OCI-LY7 (cell line): ENCODE measurements around the gene SLC2A6. TPM values are rescaled to one million over a fixed set of nuclear protein-coding genes. Genes with fewer than 3 reads are reported as not detected.

Experiments
- BruUV-seq: library from RNA; stranded (reverse); fragments of 400-500 nt; replicated peaks from 2 replicates; lab custom pipeline; 2021; lab: Mats Ljungman, UMichigan
- CTCF ChIA-PET: fragments of 300-600 bp; sonication (Branson Sonifier 250); formaldehyde crosslinking; loops from one replicate; lab custom pipeline; 2022; ENCODE audit warnings: antibody characterized with exemption; ENCODE audit not compliant: unreplicated experiment; lab: Charles Lee
- POLR2A ChIA-PET: fragments of 300-600 bp; sonication (Branson Sonifier 250); formaldehyde crosslinking; loops from one replicate; lab custom pipeline; 2022; ENCODE audit warnings: antibody characterized with exemption; lab: Charles Lee
- DNase-seq: peaks from one replicate; pipeline ENCODE4 v3.0.0-alpha.2; 2015; ENCODE audit warnings: low spot score
- H2AFZ ChIP-seq: fragments of 200-600 bp; sonication (generic), shearing (Covaris generic); 2 replicates; pipeline ENCODE4 v1.6.1; 2014; ENCODE audit warnings: mild to moderate bottlenecking, antibody characterized with exemption, low read length, moderate library complexity
- H3K27ac ChIP-seq: fragments of 200-600 bp; sonication (generic); 2 replicates; pipeline ENCODE4 v1.5.1; 2014; ENCODE audit warnings: mixed run types, low read depth, mild to moderate bottlenecking, moderate library complexity, low read length, inconsistent platforms; ENCODE audit not compliant: poor library complexity, severe bottlenecking
- H3K36me3 ChIP-seq: fragments of 200-600 bp; sonication (generic); 2 replicates; pipeline ENCODE4 v1.6.1; 2014; ENCODE audit warnings: mild to moderate bottlenecking, antibody characterized with exemption, low read length, moderate library complexity, mixed read lengths; ENCODE audit not compliant: insufficient read depth
- H3K4me1 ChIP-seq: fragments of 200-600 bp; sonication (generic); 2 replicates; pipeline ENCODE4 v1.5.1; 2014; ENCODE audit warnings: mild to moderate bottlenecking, low read length; ENCODE audit not compliant: insufficient read depth, poor library complexity, severe bottlenecking
- H3K4me2 ChIP-seq: fragments of 200-600 bp; sonication (generic); 2 replicates; pipeline ENCODE4 v1.6.1; 2014; ENCODE audit warnings: mild to moderate bottlenecking, low read length
- H3K4me3 ChIP-seq: fragments of 200-600 bp; sonication (generic); 2 replicates; pipeline ENCODE4 v1.5.1; 2014; ENCODE audit warnings: mild to moderate bottlenecking, low read depth, low read length; ENCODE audit not compliant: poor library complexity, severe bottlenecking
- H3K79me2 ChIP-seq: fragments of 200-600 bp; sonication (generic); 2 replicates; pipeline ENCODE4 v1.6.1; 2016; ENCODE audit warnings: low read depth, mild to moderate bottlenecking, low read length, moderate library complexity, mixed read lengths; ENCODE audit not compliant: insufficient read depth
- H3K9me2 ChIP-seq: fragments of 200-600 bp; sonication (generic); 2 replicates; pipeline ENCODE4 v1.6.1; 2016; ENCODE audit warnings: mild to moderate bottlenecking, low read length, mixed read lengths; ENCODE audit not compliant: insufficient read depth
- H3K9me3 ChIP-seq: fragments of 200-600 bp; sonication (generic); 2 replicates; pipeline ENCODE4 v1.6.1; 2014; ENCODE audit warnings: mild to moderate bottlenecking, mixed run types, low read length, mixed read lengths
- H4K20me1 ChIP-seq: fragments of 200-600 bp; sonication (generic); 2 replicates; pipeline ENCODE4 v1.6.1; 2014; ENCODE audit warnings: mild to moderate bottlenecking, antibody characterized with exemption, low read length, moderate library complexity, mixed read lengths; ENCODE audit not compliant: insufficient read depth
- CTCF ChIP-seq: fragments of 200-600 bp; sonication (generic); conservative IDR thresholded peaks from 2 replicates; pipeline ENCODE4 v1.5.1; 2014; ENCODE audit warnings: mild to moderate bottlenecking, antibody characterized with exemption, low read length, moderate library complexity, mixed read lengths
- EZH2phosphoT487 ChIP-seq: fragments of 200-600 bp; sonication (generic); IDR thresholded peaks from 2 replicates; pipeline ENCODE4 v1.6.1; 2018; ENCODE audit warnings: low read depth, borderline replicate concordance, mild to moderate bottlenecking, mixed run types, antibody characterized with exemption, low read length, moderate library complexity, mixed read lengths
- intact Hi-C: fragments of 100-400 bp; cut with micrococcal nuclease; formaldehyde crosslinking; loops from one replicate; pipeline ENCODE4 v1.10.0; 2022; ENCODE audit not compliant: unreplicated experiment
- total RNA-seq, 2 experiments: library from RNA; depleted of rRNA in 1 of 2; stranded (reverse); fragments of >200 nt in 1 of 2; shearing (Covaris generic) in 1 of 2; gene quantifications; 2 replicates each; pipeline ENCODE4 v1.2.3, GENCODE V29; 2014 to 2022

SLC2A6 gene
- total RNA-seq, 2 experiments from 2014 or later, result 51.0 to 52.9 TPM

- intact Hi-C loops, result no loop called here
- Histone ChIP-seq H3K79me2 (no peaks in the 10 kb centered on the region), H3K27ac (no peak overlapping the region), H2AFZ (no peak overlapping the region), H3K4me3 (no peak overlapping the region), H3K9me2 (no peaks in the 10 kb centered on the region), H3K9me3 (no peaks in the 10 kb centered on the region), H3K4me2 (no peak overlapping the region), H3K36me3 (no peaks in the 10 kb centered on the region), H3K4me1 (no peaks in the 10 kb centered on the region), H4K20me1 (no peaks in the 10 kb centered on the region)
- CTCF ChIA-PET, result no interaction called here
- no TSS peak for BruUV-seq
- POLR2A ChIA-PET, result no interaction called here
- DNase-seq, result no peak
- TF ChIP-seq EZH2phosphoT487 (no peak), CTCF (no peak)
These were observed 39.3 kb upstream of the SLC2A6 start for GRCh38 chr9:133518200-133518599.

GRCh38 chr9:133517711-133518110 lies 38.8 kb upstream of the SLC2A6 start:
- H3K79me2 ChIP-seq, result no peaks in the 10 kb centered on the region
- DNase-seq, result no peak
- POLR2A ChIA-PET, result no interaction called here
- TF ChIP-seq EZH2phosphoT487 (no peak), CTCF (no peak)
- intact Hi-C loops, result no loop called here
- H2AFZ ChIP-seq, result no peak overlapping the region
- no peak overlapping the region for H3K4me2 ChIP-seq
- no peaks in the 10 kb centered on the region for H3K9me3 ChIP-seq
- H3K4me3 ChIP-seq, result no peak overlapping the region
- BruUV-seq, result no TSS peak
- H3K36me3 ChIP-seq, result no peaks in the 10 kb centered on the region
- no peaks in the 10 kb centered on the region for H3K4me1 ChIP-seq
- no peaks in the 10 kb centered on the region for H4K20me1 ChIP-seq
- H3K27ac ChIP-seq, result no peak overlapping the region
- no peaks in the 10 kb centered on the region for H3K9me2 ChIP-seq
- CTCF ChIA-PET, result no interaction called here

GRCh38 chr9:133516961-133517350 lies 38.1 kb upstream of the SLC2A6 start:
- H3K27ac ChIP-seq, result no peak overlapping the region
- TF ChIP-seq EZH2phosphoT487 (no peak), CTCF (no peak)
- H3K4me2 ChIP-seq, result no peak overlapping the region
- H4K20me1 ChIP-seq, result no peaks in the 10 kb centered on the region
- H3K9me2 ChIP-seq, result no peaks in the 10 kb centered on the region
- H3K4me3 ChIP-seq, result no peak overlapping the region
- no peaks in the 10 kb centered on the region for H3K9me3 ChIP-seq
- H3K79me2 ChIP-seq, result no peaks in the 10 kb centered on the region
- intact Hi-C loops, result no loop called here
- H2AFZ ChIP-seq, result no peak overlapping the region
- no peaks in the 10 kb centered on the region for H3K36me3 ChIP-seq
- CTCF ChIA-PET, result no interaction called here
- no peak for DNase-seq
- BruUV-seq, result no TSS peak
- no peaks in the 10 kb centered on the region for H3K4me1 ChIP-seq
- POLR2A ChIA-PET, result no interaction called here
